OCI-LY3 (cell line): ENCODE data around the gene FRMD4A.
A peak's percentile ranks its signal among the peaks of the same experiment; 100 is the strongest.

ENCODE experiments used
- H2AFZ ChIP-seq: fragments of 200-600, 300-600 bp; shearing (Covaris generic); 2 replicates; pipeline ENCODE4 v1.6.0; 2014; ENCODE audit warnings: antibody characterized with exemption, low read depth, low read length
- H3K27ac ChIP-seq: fragments of 200-600, 300-600 bp; sonication (generic); 2 replicates; pipeline ENCODE4 v1.5.1; 2014; ENCODE audit warnings: mild to moderate bottlenecking, low read length, moderate library complexity, mixed read lengths
- H3K27me3 ChIP-seq: fragments of 200-600, 300-600 bp; sonication (generic); 2 replicates; pipeline ENCODE4 v1.6.1; 2014; ENCODE audit warnings: low read depth, low read length, mixed read lengths
- H3K36me3 ChIP-seq: fragments of 200-600, 300-600 bp; sonication (generic); replicated peaks from 2 replicates; pipeline ENCODE3; 2014; ENCODE audit warnings: low read depth, low read length, mixed read lengths
- H3K4me1 ChIP-seq: fragments of 300-600, 200-600 bp; sonication (generic); 2 replicates; pipeline ENCODE4 v1.6.1; 2014; ENCODE audit warnings: low read length, mixed read lengths
- H3K4me2 ChIP-seq: fragments of 200-600, 300-600 bp; sonication (generic); 2 replicates; pipeline ENCODE4 v1.6.1; 2014; ENCODE audit warnings: low read length, mixed read lengths
- H3K4me3 ChIP-seq: fragments of 300-600, 200-600 bp; sonication (generic); 2 replicates; pipeline ENCODE4 v1.5.1; 2014; ENCODE audit warnings: antibody characterized with exemption, mild to moderate bottlenecking, low read length, moderate library complexity
- H3K79me2 ChIP-seq: fragments of 300-600, 200-600 bp; shearing (Covaris generic); 2 replicates; pipeline ENCODE4 v1.6.1; 2014; ENCODE audit warnings: mild to moderate bottlenecking, low read length, mixed read lengths
- H3K9ac ChIP-seq: fragments of 300-600, 200-600 bp; shearing (Covaris generic); 2 replicates; pipeline ENCODE4 v1.6.0; 2014; ENCODE audit warnings: mild to moderate bottlenecking, low read length, moderate library complexity
- H3K9me3 ChIP-seq: fragments of 200-600, 300-600 bp; shearing (Covaris generic); 2 replicates; pipeline ENCODE4 v1.6.1; 2014; ENCODE audit warnings: low read length, mixed read lengths; ENCODE audit not compliant: insufficient read depth
- H4K20me1 ChIP-seq: fragments of 200-600, 300-600 bp; sonication (generic); 2 replicates; pipeline ENCODE4 v1.6.1; 2016; ENCODE audit warnings: low read length, mixed read lengths; ENCODE audit not compliant: insufficient read depth
- CTCF ChIP-seq: fragments of 200-600, 300-600 bp; sonication (generic); IDR thresholded peaks from 2 replicates; pipeline ENCODE4 v1.5.1; 2014; ENCODE audit warnings: antibody characterized with exemption, low read length, low read depth
- EZH2phosphoT487 ChIP-seq: fragments of 200-600 bp; shearing (Covaris generic); IDR thresholded peaks from 2 replicates; pipeline ENCODE4 v1.6.1; 2018; ENCODE audit warnings: antibody characterized with exemption, mixed run types, low read depth

FRMD4A gene

DNA sequence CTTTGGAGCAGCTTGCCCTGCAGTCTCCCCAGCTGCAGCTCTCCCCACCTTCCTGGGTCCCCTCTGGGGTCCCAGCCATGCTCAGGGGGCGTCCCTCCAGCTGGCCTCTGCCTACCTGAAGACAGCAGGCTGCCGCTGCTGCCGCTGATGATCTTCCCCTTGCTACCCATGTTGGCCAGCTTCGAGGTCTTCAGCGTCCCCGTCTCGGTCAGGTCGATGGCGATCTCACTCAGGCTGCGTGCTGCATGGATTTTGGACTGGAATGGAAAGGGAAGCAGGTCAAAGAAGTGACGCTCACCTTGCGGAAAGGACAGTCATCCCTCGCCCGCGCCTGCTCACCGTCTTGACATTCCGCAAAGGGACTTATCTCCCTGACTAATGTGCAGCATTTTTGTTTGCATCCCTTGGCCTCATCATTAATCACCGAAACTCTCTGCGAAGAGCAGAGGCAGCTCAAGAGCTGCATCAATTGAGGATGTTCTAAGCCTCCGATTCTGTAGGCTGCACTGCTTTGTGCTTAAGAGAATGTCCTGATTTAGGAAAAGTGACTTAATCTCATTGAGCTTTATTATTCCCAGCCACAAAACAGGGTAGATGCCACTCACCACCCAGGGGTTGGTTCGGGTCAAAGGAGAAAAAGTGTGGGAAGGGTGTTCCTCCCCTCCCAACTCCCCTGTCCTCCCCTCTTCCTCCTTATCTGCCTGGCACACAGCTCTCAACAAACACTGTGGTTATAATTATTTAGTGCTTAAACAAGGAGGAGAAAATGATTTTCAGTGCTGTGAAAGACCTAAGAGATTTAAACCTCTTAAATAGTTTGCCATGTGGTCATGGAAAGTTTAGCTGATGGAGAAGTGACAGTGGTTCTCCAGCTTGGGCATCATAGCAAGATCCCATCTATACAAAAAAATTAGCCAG, 636.7 kb downstream of the FRMD4A start:
- peaks cover 52% of the 10 kb centered on the region for H3K36me3 ChIP-seq
- H3K27ac ChIP-seq: no peak overlapping the region
- TF ChIP-seq EZH2phosphoT487: no peak
- TF ChIP-seq CTCF: no peak
- H3K4me3 ChIP-seq: no peak overlapping the region
- no peak overlapping the region for H3K4me2 ChIP-seq
- peaks cover 18% of the 10 kb centered on the region for H3K79me2 ChIP-seq
- H4K20me1 ChIP-seq: no peaks in the 10 kb centered on the region
- no peak overlapping the region for H3K9ac ChIP-seq
- no peaks in the 10 kb centered on the region for H3K9me3 ChIP-seq
- no peak overlapping the region for H2AFZ ChIP-seq
- H3K4me1 ChIP-seq: peaks cover 26% of the 10 kb centered on the region
- H3K27me3 ChIP-seq: no peaks in the 10 kb centered on the region

GRCh38 chr10:13690281-13690825, 640.4 kb downstream of the FRMD4A start:
- Histone ChIP-seq H3K4me2 (peak overlapping the region; percentile 70), H3K79me2 (peaks cover 43% of the 10 kb centered on the region), H3K4me3 (peak overlapping the region; percentile 34; the same call in 1 of the 2 replicates), H4K20me1 (peaks cover 8% of the 10 kb centered on the region), H3K27me3 (no peaks in the 10 kb centered on the region), H3K4me1 (peaks cover 51% of the 10 kb centered on the region), H3K36me3 (peaks cover 52% of the 10 kb centered on the region), H2AFZ (no peak overlapping the region), H3K27ac (peak overlapping the region; percentile 86), H3K9me3 (no peaks in the 10 kb centered on the region), H3K9ac (peak overlapping the region; percentile 37; the same call in 1 of the 2 replicates)
- TF ChIP-seq EZH2phosphoT487 (no peak), CTCF (no peak)

DNA sequence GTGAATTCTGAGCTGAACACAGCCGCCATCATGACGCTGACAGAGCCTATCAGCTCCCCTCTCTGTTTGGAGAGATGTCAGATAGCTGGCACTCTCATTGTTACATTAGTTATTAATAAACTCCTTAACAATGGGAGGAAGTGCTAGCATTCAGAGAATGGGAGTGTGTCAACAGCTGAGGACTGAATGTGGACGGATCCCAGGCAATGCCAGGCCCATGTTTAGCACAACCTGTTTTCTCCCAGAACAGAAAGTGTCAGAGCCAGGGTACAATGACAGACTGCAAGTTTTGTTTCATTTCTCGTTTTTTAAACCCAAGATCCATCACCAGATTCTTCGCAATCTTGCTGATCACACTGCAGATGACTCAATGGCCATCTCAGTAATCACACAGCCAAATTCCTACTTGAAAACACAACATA, 644.4 kb downstream of the FRMD4A start:
- Histone ChIP-seq H3K27ac (peak overlapping the region; percentile 80), H2AFZ (no peak overlapping the region)

More for the DNA sequence above, 644.4 kb downstream of the FRMD4A start:
- H3K27me3 ChIP-seq: no peaks in the 10 kb centered on the region
- peak overlapping the region; percentile 73 for H3K4me2 ChIP-seq
- H3K79me2 ChIP-seq: peaks cover 52% of the 10 kb centered on the region
- H4K20me1 ChIP-seq: peaks cover 8% of the 10 kb centered on the region
- H3K4me3 ChIP-seq: peak overlapping the region; percentile 45
- TF ChIP-seq EZH2phosphoT487 (no peak), CTCF (no peak)
- peaks cover 48% of the 10 kb centered on the region for H3K4me1 ChIP-seq
- peaks cover 43% of the 10 kb centered on the region for H3K36me3 ChIP-seq
- no peaks in the 10 kb centered on the region for H3K9me3 ChIP-seq
- peak overlapping the region; percentile 42 for H3K9ac ChIP-seq
